CD4-positive, alpha-beta T cell treated with Interleukin-15 for 4 hours (primary cell): ENCODE measurements around the gene ADRM1.

Experiments
- DNase-seq: peaks from one replicate; pipeline ENCODE4 v3.0.0-alpha.2; 2020; ENCODE audit warnings: low spot score

The ADRM1 gene

GRCh38 chr20:62310757-62311121, 7.9 kb downstream of the ADRM1 start:
- no peak for DNase-seq

GRCh38 chr20:62311150-62311549, 8.4 kb downstream of the ADRM1 start:
- DNase-seq: no peak

- DNase-seq: no peak
These were observed 9.2 kb downstream of the ADRM1 start for GRCh38 chr20:62311832-62312661.

- no peak for DNase-seq
These were observed 9.8 kb downstream of the ADRM1 start for GRCh38 chr20:62312662-62312977.

- DNase-seq: no peak
These were observed 10.2 kb downstream of the ADRM1 start for GRCh38 chr20:62313021-62313420.

GRCh38 chr20:62313460-62314338, 10.9 kb downstream of the ADRM1 start:
- DNase-seq: no peak

GRCh38 chr20:62314339-62314638, 11.5 kb downstream of the ADRM1 start:
- DNase-seq: no peak

GRCh38 chr20:62314711-62315302, 12.0 kb downstream of the ADRM1 start:
- DNase-seq: no peak

GRCh38 chr20:62315773-62316172, 13.0 kb downstream of the ADRM1 start:
- DNase-seq: no peak

GRCh38 chr20:62316331-62317166, 13.8 kb downstream of the ADRM1 start:
- no peak for DNase-seq

GRCh38 chr20:62317167-62317655, 14.4 kb downstream of the ADRM1 start:
- DNase-seq: no peak

GRCh38 chr20:62318400-62319345, 15.9 kb downstream of the ADRM1 start:
- no peak for DNase-seq

GRCh38 chr20:62319346-62319909, 16.6 kb downstream of the ADRM1 start:
- no peak for DNase-seq

- no peak for DNase-seq
These were observed 18.0 kb downstream of the ADRM1 start for GRCh38 chr20:62320581-62321354.

- DNase-seq: no peak
These were observed 18.7 kb downstream of the ADRM1 start for GRCh38 chr20:62321521-62321948.

- no peak for DNase-seq
These were observed 19.2 kb downstream of the ADRM1 start for GRCh38 chr20:62321975-62322374.

GRCh38 chr20:62322492-62323041, 19.8 kb downstream of the ADRM1 start:
- no peak for DNase-seq

- no peak for DNase-seq
These were observed 20.6 kb downstream of the ADRM1 start for GRCh38 chr20:62323146-62323979.
